ENCODE data around the gene PACSIN2. TPM values are rescaled to one million over a fixed set of nuclear protein-coding genes. Genes with fewer than 3 reads are reported as not detected.
A peak's percentile ranks its signal among the peaks of the same experiment; 100 is the strongest.

Gene PACSIN2
- total RNA-seq, 1 donor from 2014 or later, result 46.2 TPM

DNA sequence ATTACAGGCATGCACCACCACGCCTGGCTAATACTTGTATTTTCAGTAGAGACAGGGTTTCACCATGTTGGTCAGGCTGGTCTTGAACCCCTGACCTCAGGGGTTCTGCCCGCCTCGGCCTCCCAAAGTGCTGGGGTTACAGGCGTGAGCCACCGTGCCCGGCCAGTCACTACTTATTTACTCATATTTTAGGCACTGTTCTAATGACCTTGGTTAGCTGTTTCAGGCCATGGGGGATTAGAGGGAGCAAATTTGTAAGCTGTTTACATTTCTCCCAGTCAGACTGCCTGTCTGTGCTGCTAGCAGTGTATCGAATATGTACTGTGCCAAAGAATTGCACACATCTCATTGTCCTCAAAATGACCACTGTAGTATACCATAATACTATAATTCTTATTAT, 32.7 kb upstream of the PACSIN2 start:
- Histone ChIP-seq H3K4me3 (no peak overlapping the region), H3K9me3 (no peaks in the 10 kb centered on the region), H3K36me3 (no peaks in the 10 kb centered on the region), H3K27me3 (no peaks in the 10 kb centered on the region), H3K4me1 (no peaks in the 10 kb centered on the region), H3K27ac (no peak overlapping the region)
- TF ChIP-seq POLR2AphosphoS5 (IDR thresholded peaks at IDR 0.05; ENCODE audit: insufficient read depth in 1 of 2, low read depth in 1 of 2), result no peak
- TF ChIP-seq POLR2A (IDR thresholded peaks at IDR 0.05), result no peak
- TF ChIP-seq, protein P1, sequence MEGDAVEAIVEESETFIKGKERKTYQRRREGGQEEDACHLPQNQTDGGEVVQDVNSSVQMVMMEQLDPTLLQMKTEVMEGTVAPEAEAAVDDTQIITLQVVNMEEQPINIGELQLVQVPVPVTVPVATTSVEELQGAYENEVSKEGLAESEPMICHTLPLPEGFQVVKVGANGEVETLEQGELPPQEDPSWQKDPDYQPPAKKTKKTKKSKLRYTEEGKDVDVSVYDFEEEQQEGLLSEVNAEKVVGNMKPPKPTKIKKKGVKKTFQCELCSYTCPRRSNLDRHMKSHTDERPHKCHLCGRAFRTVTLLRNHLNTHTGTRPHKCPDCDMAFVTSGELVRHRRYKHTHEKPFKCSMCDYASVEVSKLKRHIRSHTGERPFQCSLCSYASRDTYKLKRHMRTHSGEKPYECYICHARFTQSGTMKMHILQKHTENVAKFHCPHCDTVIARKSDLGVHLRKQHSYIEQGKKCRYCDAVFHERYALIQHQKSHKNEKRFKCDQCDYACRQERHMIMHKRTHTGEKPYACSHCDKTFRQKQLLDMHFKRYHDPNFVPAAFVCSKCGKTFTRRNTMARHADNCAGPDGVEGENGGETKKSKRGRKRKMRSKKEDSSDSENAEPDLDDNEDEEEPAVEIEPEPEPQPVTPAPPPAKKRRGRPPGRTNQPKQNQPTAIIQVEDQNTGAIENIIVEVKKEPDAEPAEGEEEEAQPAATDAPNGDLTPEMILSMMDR (IDR thresholded peaks at IDR 0.05), result no peak
- no peak for DNase-seq (ENCODE audit: extremely low spot score in 2 of 2)
- intact Hi-C loops (cut with DNase I), result no loop called here

DNA sequence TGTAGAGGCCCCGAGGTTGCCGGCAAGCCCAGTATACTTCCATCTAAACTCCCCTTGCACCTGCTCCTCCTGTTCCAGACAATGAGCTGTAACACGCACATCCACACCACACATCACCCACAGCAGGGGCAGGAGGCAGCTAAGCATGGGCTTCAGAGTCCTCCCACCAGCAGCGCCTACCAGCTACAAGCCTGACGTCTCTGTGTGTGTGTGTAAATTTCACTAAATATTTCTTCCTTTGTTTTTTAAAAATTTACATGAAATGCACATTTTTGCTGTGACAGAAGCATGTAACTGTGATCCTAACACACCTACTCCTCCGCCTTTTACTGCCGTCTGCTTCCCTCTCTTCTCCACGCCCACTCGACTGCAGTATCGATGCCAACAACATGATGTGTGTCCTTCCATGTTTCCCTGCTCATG, 29.4 kb upstream of the PACSIN2 start:
- DNase-seq (ENCODE audit: extremely low spot score in 2 of 2), result no peak
- no peaks in the 10 kb centered on the region for H3K27me3 ChIP-seq
- no peak overlapping the region for H3K27ac ChIP-seq
- no peaks in the 10 kb centered on the region for H3K9me3 ChIP-seq
- H3K4me3 ChIP-seq, result no peak overlapping the region
- no peaks in the 10 kb centered on the region for H3K36me3 ChIP-seq
- intact Hi-C loops (cut with DNase I), result no loop called here
- no peaks in the 10 kb centered on the region for H3K4me1 ChIP-seq
- TF ChIP-seq POLR2AphosphoS5 (IDR thresholded peaks at IDR 0.05; ENCODE audit: insufficient read depth in 1 of 2, low read depth in 1 of 2) (no peak), POLR2A (IDR thresholded peaks at IDR 0.05) (no peak)
- TF ChIP-seq, protein P1 (IDR thresholded peaks at IDR 0.05), result no peak

DNA sequence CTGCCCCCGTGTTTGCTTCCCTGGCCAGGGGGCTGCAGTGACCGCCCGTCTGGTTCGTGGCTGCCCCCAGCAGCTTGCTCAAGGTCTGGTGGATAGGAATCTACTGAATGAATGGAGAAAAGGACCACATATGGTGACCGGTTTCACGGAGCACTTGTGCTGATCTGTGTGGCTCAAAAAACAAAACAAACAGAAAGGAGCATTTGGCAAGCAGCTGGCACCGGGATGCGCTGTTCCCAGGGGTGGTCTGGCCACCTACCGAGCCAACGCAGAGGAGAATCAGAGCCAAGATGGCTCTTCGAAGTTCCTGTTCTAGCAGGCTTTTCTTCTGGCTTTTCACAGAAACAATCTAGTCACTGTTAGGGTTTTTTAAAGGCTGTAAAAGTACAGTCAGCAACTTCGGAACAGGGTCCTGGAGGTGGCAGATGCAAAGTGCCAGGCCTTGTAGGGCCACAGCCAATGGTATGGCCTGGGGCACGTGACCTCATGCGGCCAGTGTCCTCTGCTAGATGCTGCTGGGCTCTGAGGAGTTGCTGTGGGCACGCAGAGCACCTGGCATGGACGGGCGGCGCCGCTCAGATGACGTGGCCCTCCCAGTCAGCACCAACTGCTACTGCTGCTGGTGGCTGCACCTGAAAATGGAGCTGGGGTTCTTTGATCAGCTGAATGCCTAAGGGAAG, 27.3 kb upstream of the PACSIN2 start:
- Histone ChIP-seq H3K27ac (no peak overlapping the region), H3K27me3 (no peaks in the 10 kb centered on the region), H3K4me3 (no peak overlapping the region), H3K36me3 (no peaks in the 10 kb centered on the region), H3K9me3 (no peaks in the 10 kb centered on the region), H3K4me1 (no peaks in the 10 kb centered on the region)
- intact Hi-C loops (cut with DNase I), result no loop called here
- DNase-seq (ENCODE audit: extremely low spot score in 2 of 2), result no peak
- TF ChIP-seq POLR2A (IDR thresholded peaks at IDR 0.05) (no peak), POLR2AphosphoS5 (IDR thresholded peaks at IDR 0.05; ENCODE audit: insufficient read depth in 1 of 2, low read depth in 1 of 2) (peak; percentile 19 to 44)

DNA sequence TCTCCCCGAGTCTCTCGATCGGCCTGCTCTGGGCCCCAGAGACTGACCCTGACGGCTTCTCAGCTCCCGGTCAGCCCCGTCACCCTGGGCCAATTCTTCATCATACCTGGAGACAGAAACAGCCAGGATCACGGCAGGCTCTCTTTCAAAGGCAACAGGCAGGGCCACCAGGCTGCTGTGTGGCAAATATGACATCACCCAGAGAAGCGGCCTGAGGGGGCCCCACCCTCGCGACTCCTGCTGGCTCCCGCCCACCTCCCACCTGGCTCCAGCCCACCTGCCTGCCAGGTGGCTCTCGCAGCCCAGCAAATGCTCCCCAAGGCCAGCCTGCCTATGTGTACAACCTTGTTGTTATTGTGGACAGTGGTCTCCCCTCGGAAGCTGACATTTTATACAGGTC, 24.9 kb upstream of the PACSIN2 start:
- no peaks in the 10 kb centered on the region for H3K27me3 ChIP-seq
- H3K4me3 ChIP-seq, result no peak overlapping the region
- H3K36me3 ChIP-seq, result no peaks in the 10 kb centered on the region
- H3K9me3 ChIP-seq, result no peaks in the 10 kb centered on the region
- no peak for TF ChIP-seq POLR2A (IDR thresholded peaks at IDR 0.05)
- TF ChIP-seq, protein P1 (IDR thresholded peaks at IDR 0.05), result no peak
- no peak for TF ChIP-seq POLR2AphosphoS5 (IDR thresholded peaks at IDR 0.05; ENCODE audit: insufficient read depth in 1 of 2, low read depth in 1 of 2)
- intact Hi-C loops (cut with DNase I), result no loop called here
- DNase-seq (ENCODE audit: extremely low spot score in 2 of 2), result no peak
- H3K4me1 ChIP-seq, result peaks cover 14% of the 10 kb centered on the region
- H3K27ac ChIP-seq, result no peak overlapping the region

DNA sequence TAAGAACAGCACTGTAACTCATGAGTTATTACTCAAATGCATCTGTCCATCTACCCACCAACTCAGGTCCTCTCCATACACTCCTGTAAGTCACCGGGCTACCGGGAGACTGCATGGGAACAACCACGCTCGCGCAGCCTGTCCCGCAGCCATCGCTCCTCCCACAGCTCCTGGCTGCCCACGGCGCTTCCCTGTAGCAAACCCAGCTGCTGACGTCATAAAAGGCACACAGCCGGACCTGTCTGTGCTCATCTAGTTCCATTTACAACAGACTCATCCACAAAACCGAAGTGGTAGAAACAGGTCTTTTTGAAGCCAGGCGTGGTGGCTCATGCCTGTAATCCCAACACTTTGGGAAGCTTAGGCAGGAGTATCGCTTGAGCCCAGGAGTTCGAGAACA, 23.4 kb upstream of the PACSIN2 start:
- no peaks in the 10 kb centered on the region for H3K27me3 ChIP-seq
- H3K4me3 ChIP-seq, result no peak overlapping the region
- peak in 1 of 2 donors; percentile 86 for DNase-seq (ENCODE audit: extremely low spot score in 2 of 2)
- peaks cover 22% of the 10 kb centered on the region for H3K4me1 ChIP-seq
- intact Hi-C loops (cut with DNase I), result no loop called here
- H3K9me3 ChIP-seq, result no peaks in the 10 kb centered on the region
- no peaks in the 10 kb centered on the region for H3K36me3 ChIP-seq
- no peak for TF ChIP-seq POLR2A (IDR thresholded peaks at IDR 0.05)
- peak in 1 of 2 donors; percentile 59 for TF ChIP-seq POLR2AphosphoS5 (IDR thresholded peaks at IDR 0.05; ENCODE audit: insufficient read depth in 1 of 2, low read depth in 1 of 2)
- H3K27ac ChIP-seq, result no peak overlapping the region

DNA sequence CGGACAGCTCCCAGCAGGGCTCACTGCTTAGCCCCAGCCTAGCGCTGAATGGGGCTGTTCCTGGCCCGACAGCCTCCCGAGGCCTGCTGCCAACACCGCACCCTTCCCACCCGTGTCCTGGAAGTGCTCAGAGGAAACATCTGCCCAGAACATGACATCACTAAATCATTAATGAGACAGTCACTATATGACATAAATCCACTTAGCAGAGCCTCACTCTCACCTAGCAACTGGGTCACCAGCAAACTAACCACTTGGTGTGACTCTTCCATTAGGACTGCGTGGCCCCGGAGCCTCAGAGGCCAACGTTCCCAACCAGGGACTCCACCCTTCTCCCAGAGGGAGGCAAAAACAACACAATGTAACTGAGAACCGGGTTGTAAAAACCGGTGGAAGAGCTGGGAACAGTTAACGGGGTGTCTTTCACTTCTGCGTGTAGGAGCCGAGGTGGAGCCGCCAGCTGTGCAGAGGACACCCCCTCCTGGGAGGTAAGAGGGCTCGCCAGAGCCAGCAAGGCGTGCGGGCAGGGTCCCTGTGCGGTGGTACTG, 21.4 kb upstream of the PACSIN2 start:
- Histone ChIP-seq H3K27ac (peak overlapping the region; percentile 55), H3K36me3 (no peaks in the 10 kb centered on the region), H3K4me1 (peaks cover 23% of the 10 kb centered on the region), H3K27me3 (no peaks in the 10 kb centered on the region), H3K4me3 (no peak overlapping the region), H3K9me3 (no peaks in the 10 kb centered on the region)
- TF ChIP-seq POLR2A (IDR thresholded peaks at IDR 0.05) (no peak), POLR2AphosphoS5 (IDR thresholded peaks at IDR 0.05; ENCODE audit: insufficient read depth in 1 of 2, low read depth in 1 of 2) (peak in 1 of 2 donors; percentile 39)
- TF ChIP-seq, protein P1 (IDR thresholded peaks at IDR 0.05), result no peak
- intact Hi-C loops (cut with DNase I), result no loop called here
- DNase-seq (ENCODE audit: extremely low spot score in 2 of 2), result no peak
